ENCODE results near the gene CADM4.

The CADM4 gene

GRCh38 chr19:43633520-43633919 is 6.1 kb downstream of the CADM4 start:
- no peak for DNase-seq

- no peak for DNase-seq
These were observed 8.2 kb downstream of the CADM4 start for GRCh38 chr19:43631491-43631890.

- no peak for DNase-seq
These were observed 10.9 kb downstream of the CADM4 start for GRCh38 chr19:43628646-43629326.

- no peak for DNase-seq
These were observed 12.8 kb downstream of the CADM4 start for GRCh38 chr19:43626838-43627237.

GRCh38 chr19:43625918-43626579 is 13.6 kb downstream of the CADM4 start:
- peak; percentile 9 for DNase-seq

- no peak for DNase-seq
These were observed 14.7 kb downstream of the CADM4 start for GRCh38 chr19:43624933-43625332.

- no peak for DNase-seq
These were observed 15.6 kb downstream of the CADM4 start for GRCh38 chr19:43623889-43624670.

- DNase-seq, result no peak
These were observed 16.7 kb downstream of the CADM4 start for GRCh38 chr19:43622956-43623355.

- DNase-seq, result no peak
These were observed 17.6 kb downstream of the CADM4 start for GRCh38 chr19:43622070-43622469.

- DNase-seq, result no peak
These were observed 19.3 kb downstream of the CADM4 start for GRCh38 chr19:43620061-43621001.

- DNase-seq, result peak; percentile 80
These were observed 20.2 kb downstream of the CADM4 start, which contains the start of gene ZNF428 for GRCh38 chr19:43619262-43620060. Gene ZNF428 (minus strand): TSS chr19:43619629. CDS start chr19:43614304, 5,325 bp downstream.

GRCh38 chr19:43618921-43619261 is 20.8 kb downstream of the CADM4 start:
- peak; percentile 35 for DNase-seq

- DNase-seq, result no peak
These were observed 22.7 kb downstream of the CADM4 start for GRCh38 chr19:43616954-43617353.

GRCh38 chr19:43616306-43616705 is 23.3 kb downstream of the CADM4 start:
- no peak for DNase-seq

- DNase-seq, result no peak
These were observed 27.3 kb downstream of the CADM4 start for GRCh38 chr19:43612374-43612773.

- no peak for DNase-seq
These were observed 27.9 kb downstream of the CADM4 start, which contains the start of gene SRRM5 for GRCh38 chr19:43611788-43612187. Gene SRRM5 (plus strand): TSS chr19:43612088. CDS start chr19:43612122, 34 bp downstream.

- DNase-seq, result no peak
These were observed 29.2 kb downstream of the CADM4 start for GRCh38 chr19:43610493-43610892.

GRCh38 chr19:43609872-43610271 is 29.8 kb downstream of the CADM4 start:
- no peak for DNase-seq

- no peak for DNase-seq
These were observed 32.1 kb downstream of the CADM4 start for GRCh38 chr19:43607238-43608205.

- DNase-seq, result no peak
These were observed 33.0 kb downstream of the CADM4 start for GRCh38 chr19:43606569-43607229.
